Stimulated activated CD4-positive, alpha-beta T cell treated with anti-CD3 and anti-CD28 coated beads, Interleukin-2, amount 100 ng/mL, for 48 hours (primary cell): ENCODE data around the gene CFAP251.

ENCODE experiments used
- DNase-seq, 2 donors: peaks; one replicate each; pipeline ENCODE4 v3.0.0-alpha.2; 2020

Gene CFAP251

DNA sequence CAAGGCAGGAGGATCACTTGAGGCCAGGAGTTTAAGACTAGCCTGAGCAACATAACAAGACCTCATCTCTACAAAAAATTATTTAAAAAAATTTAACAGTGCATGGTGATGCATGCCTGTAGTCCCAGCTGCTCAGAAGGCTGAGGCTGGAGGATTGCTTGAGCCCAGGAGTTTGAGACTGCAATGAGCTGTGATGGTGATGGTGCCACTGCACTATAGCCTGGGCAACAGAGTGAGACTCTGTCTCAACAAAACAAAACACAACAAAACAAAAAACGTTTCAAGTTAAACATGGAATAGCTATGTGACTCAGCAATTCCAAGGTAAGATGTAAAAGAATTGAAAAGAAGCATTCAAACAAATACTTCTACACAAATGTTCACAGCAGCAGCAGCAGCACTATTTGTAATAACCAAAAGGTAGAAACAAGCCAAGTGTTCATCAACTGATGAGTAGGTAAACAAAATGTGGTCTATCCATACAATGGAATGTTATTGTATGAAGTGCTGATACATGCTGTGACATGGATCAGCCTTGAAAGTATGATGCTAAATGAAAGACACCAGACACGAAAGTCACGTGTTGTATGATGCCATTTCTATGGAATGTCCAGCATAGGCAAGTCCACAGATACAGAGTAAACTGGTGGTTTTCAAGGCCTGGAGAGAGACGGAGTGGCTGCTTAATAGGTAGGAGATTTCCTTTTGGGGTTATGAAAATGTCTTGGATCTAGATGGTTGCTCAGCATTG lies 31.4 kb downstream of the CFAP251 start:
- no peak for DNase-seq

- DNase-seq = no peak
Measured at GRCh38 chr12:121953117-121953692, 34.8 kb downstream of the CFAP251 start.

DNA sequence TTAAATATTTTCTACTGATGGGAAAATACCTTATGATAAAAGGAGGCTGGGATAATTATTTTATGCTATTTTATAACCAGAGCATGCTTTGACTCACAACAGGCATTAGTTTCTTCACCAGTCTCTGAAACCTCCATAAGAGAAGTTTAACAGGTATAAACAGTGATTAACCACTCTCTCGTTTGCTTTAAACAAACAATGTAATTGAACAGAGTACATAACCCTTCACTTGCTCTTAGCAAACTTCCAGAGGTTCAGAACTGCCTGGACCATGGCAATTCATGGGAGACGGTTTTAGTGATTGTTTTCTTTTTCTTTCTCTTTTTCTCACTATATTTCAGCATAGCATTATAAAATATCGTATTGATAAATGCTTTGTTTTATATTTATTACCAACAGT lies 35.3 kb downstream of the CFAP251 start:
- no peak for DNase-seq

- no peak for DNase-seq
Measured at GRCh38 chr12:121955258-121956237, 37.2 kb downstream of the CFAP251 start.

DNA sequence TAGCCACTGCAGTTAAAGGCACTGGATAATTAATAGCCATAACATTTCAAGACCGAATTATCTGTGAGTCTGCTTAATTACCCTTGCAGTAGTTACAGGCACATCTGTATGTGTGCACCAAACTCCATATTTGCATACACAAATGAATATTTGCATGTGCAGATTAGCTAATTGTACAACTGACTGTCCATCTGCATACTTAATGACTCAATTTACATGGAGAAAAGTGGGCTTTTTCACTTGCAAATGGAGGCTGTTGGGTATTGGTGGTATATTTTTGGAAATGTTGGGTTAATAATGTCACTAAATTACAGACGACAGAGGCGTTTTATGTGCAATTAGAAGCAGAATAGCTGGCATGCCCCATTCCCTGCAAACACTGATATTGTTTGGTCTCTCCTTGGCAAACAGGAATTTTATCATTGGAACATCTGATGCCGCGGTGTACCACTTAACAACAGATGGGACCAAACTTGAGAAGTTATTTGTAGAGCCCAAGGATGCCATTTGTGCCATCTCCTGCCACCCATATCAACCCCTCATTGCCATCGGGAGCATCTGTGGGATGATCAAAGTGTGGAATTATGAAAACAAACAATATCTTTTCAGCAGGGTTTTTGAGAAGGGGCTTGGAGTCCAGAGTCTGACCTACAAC lies 39.6 kb downstream of the CFAP251 start:
- no peak for DNase-seq

GRCh38 chr12:121958541-121959240 lies 40.3 kb downstream of the CFAP251 start:
- DNase-seq = no peak

DNA sequence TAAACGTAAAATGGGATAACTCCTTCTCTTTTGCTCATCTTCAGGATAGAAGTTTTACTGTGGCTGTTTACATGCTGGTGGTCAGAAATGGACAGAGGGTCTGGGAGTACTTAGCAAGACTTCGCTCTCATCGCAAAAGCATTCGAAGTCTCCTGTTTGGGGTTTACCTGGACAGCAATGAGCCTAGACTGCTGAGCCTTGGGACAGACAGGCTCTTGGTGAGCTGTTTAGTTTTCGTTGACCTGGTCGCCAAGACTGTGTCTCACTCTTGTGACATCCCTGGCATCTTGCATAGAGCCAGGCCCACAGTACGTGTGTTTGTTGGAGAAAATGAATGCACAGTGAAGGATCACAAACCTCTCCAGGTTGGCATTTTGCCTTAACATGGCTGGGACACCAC lies 42.1 kb downstream of the CFAP251 start:
- no peak for DNase-seq

- DNase-seq = no peak
Measured at GRCh38 chr12:121961195-121961879, 42.9 kb downstream of the CFAP251 start.

GRCh38 chr12:121963341-121964018 lies 45.1 kb downstream of the CFAP251 start:
- no peak for DNase-seq

- DNase-seq = no peak
Measured at GRCh38 chr12:121964813-121965643, 46.6 kb downstream of the CFAP251 start.

DNA sequence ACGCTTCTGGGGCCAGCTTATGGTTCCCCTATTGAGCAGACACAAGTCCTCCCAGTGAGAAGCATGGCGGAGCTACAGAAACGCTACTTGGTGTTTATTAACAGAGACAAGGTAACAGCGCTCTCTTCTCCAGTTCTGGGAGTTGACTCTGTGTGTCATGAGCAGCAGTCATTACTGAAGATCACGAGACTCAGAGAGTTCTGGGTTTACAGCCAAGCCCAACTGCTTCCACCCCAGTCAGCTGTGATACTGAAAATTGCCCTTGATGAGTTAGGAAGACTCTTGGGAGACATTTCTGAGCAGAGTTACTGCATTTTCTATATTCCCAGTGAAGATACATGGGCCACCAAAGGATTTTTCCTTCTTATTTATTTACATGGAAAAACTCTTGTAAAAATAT lies 48.6 kb downstream of the CFAP251 start:
- DNase-seq = no peak

DNA sequence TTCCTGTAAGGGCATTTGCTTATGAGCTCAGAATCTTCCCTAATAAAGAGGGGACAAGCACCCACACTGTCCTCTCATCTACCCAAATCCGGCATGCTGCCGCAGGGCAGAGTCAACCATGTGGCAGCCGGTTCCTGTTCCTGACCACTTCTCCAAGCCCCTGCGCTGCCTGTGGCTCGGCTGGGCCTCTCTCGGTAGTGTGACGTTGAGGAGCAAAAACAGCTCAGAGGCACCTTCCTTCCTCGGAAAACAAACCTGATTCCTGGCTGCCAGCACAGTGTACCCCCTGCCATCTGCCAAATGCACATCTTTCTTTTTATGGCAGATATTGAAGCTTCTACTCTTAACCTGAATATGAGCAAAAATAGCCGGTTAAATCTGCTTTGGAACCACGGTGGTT lies 50.5 kb downstream of the CFAP251 start:
- DNase-seq = no peak

DNA sequence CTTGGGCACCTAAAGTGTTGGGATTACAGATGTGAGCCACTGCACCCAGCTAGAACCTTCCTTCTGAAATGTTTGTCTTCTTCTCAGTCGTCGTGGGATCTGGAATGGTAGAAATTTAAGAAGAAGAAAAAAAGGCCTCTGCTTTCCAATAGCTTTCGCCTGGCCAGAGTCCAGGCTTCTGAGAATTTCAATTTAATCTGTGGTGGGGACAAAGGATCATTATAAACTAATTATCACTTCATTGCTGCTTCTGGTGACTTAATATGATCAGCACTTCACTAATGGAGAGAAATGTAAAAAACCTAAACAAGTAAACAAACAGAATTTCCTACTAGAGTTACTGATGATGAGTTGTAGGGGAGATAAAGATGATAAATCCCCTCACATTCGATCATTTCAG lies 51.3 kb downstream of the CFAP251 start:
- no peak for DNase-seq

DNA sequence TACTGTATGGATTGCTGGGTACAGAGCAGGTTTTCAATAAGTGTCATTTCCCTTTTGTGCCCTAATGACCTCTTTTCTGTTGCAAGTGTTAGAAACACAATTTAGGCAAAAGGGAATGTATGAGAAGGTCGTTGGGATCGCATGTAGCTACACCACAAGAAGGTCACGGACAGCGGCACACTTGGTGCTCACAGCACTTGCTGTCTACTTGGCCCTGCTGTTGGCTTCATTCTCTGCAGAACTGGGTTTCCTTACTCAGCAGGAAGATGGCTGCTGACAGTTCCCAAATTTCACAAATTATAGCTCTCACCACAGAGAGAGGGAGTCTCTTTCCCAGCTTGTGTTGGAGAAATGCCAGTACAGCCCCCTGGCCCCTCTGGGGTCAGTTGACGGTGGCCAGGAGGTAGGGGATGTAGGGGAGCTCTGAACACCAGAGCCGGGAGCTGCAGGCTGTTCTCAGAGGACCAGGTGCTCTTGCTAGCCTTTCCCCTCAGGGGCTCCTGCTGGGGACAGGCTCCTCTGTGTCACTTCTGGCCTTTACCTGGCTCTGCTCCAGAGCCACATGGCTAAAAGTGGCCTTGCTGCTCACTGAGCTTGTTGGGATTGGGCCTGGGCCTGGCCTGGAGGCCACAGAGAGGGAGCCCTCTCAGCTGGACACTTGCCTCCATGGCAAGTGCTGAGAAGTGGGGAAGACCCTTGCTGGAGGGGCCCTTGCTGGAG lies 52.3 kb downstream of the CFAP251 start:
- no peak for DNase-seq

GRCh38 chr12:121974026-121974985 lies 55.9 kb downstream of the CFAP251 start:
- no peak for DNase-seq

DNA sequence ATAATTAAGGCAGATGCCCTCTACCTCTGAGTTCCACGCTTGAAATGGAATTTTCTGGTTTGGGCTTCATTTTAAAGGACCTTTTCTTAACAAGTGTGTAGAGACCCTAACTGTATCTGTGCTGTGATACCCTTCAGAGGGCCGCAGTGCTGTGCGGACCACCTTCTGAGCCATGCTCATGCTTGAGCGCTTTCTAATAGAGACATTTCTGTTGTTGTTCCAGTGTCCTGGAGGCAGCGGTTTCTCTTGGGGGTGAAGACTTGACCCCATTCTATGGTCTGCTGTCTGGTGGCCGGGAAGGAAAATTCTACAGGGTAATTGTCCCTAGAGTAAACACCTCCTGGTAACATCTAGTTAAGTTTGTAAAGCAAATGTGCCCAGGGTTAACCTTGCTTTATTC lies 56.6 kb downstream of the CFAP251 start:
- DNase-seq = no peak

DNA sequence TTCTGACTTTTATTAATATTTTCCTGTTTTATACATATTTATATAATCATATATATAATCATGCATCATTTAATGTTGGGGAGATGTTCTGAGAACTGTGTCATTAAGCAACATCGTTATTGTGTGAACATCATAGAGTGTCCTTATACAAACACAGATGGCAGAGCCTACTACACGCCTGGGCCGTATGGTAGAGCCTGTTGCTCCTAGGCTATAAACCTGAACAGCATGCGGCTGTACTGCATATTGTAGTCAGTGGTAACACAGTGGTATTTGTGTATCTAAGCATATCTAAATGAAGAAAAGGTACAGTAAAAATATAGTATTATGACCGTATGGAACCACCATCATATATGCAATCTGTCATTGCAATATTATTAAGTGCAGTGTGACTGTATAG lies 58.6 kb downstream of the CFAP251 start:
- no peak for DNase-seq

DNA sequence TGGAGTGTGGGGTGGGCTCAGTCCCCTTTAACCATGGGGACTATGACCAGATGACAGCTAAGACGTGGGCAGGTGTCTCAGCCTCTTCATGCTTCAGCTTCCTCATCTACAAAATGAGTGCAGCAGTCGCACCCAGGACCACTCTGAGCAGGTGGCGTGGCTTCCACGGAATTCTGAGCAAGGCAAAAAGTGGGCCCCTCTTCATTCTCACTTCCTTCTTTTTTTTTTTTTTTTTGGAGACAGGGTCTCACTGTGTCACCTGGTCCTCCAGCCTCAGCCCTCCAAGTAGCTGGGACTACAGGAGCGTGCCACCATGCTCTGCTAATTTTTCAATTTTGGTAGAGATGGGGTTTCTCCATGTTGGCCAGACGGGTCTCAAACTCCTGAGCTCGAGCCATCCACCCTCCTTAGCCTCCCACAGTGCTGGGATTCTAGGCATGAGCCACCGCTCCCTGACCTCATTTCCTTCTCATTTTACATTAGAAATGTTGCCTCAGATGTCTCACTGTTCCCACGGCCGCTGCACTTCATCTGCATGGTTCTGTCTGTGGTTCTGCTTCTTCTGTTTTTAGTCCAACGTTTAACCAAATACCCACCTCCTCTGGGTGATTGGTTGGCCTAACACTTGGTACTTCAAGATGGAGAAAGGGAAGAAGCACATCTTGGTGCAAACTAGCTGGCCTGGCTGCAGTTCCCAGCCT lies 61.9 kb downstream of the CFAP251 start:
- no peak for DNase-seq
